ENCODE data around the gene ARHGAP26.

GRCh38 chr5:142785206-142785605 lies 15.0 kb downstream of the ARHGAP26 start:
- TF ChIP-seq, protein P1, sequence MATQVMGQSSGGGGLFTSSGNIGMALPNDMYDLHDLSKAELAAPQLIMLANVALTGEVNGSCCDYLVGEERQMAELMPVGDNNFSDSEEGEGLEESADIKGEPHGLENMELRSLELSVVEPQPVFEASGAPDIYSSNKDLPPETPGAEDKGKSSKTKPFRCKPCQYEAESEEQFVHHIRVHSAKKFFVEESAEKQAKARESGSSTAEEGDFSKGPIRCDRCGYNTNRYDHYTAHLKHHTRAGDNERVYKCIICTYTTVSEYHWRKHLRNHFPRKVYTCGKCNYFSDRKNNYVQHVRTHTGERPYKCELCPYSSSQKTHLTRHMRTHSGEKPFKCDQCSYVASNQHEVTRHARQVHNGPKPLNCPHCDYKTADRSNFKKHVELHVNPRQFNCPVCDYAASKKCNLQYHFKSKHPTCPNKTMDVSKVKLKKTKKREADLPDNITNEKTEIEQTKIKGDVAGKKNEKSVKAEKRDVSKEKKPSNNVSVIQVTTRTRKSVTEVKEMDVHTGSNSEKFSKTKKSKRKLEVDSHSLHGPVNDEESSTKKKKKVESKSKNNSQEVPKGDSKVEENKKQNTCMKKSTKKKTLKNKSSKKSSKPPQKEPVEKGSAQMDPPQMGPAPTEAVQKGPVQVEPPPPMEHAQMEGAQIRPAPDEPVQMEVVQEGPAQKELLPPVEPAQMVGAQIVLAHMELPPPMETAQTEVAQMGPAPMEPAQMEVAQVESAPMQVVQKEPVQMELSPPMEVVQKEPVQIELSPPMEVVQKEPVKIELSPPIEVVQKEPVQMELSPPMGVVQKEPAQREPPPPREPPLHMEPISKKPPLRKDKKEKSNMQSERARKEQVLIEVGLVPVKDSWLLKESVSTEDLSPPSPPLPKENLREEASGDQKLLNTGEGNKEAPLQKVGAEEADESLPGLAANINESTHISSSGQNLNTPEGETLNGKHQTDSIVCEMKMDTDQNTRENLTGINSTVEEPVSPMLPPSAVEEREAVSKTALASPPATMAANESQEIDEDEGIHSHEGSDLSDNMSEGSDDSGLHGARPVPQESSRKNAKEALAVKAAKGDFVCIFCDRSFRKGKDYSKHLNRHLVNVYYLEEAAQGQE (IDR thresholded peaks at IDR 0.05; ENCODE audit: insufficient read depth in 1 of 2, low read depth in 2 of 2, low read length in 2 of 2), result no peak
- no peak for TF ChIP-seq POLR2AphosphoS5 (IDR thresholded peaks at IDR 0.05; ENCODE audit: low read depth, low read length)

Data from PFSK-1 (cell line).